ENCODE measurements around the gene HACD1. TPM values are rescaled to one million over a fixed set of nuclear protein-coding genes. Genes with fewer than 3 reads are reported as not detected.

Gene HACD1
- total and polyA plus RNA-seq, 2 of the 4 experiments (the other 2 are of a cell fraction): 10.0 to 24.9 TPM

DNA sequence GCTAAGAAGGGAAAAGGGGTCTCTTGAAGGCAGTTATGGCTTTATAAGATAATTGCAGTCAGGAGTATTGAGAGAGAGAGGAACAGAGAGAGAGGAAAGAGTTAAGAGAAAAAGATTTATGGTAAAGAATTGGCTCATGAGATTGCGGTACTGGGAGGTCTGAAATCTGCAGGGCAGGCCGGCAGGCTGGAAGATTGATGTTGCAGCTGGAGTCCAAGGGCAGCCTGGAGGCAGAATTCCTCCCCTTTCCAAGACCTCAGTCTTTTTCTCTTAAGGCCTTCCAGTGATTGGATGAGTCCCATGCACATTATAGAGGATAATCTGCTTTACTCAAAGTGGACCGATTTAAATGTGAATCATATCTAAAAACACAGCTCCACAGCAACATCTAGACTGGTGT lies 68.4 kb downstream of the HACD1 start:
- Histone ChIP-seq H2BK5ac (ENCODE audit: low read depth, low read length, poor library complexity, severe bottlenecking) (no peak overlapping the region), H3K18ac (ENCODE audit: low read depth, low read length) (no peak overlapping the region), H3K14ac (replicated peaks; ENCODE audit: low read depth, low read length) (0 out of 2 replicates have a peak overlapping the region, but pooled peaks have one; percentile 41), H3K79me1 (ENCODE audit: low read depth in 1 of 2, low read length in 2 of 2) (no peaks in the 10 kb centered on the region), H4K91ac (ENCODE audit: insufficient read depth, low read depth, low read length) (no peak overlapping the region), H2BK15ac (ENCODE audit: low read depth, low read length) (no peak overlapping the region), H3K23ac (ENCODE audit: low read depth, low read length) (no peak overlapping the region), H4K20me1 (ENCODE audit: insufficient read depth, low read length) (peaks cover 4% of the 10 kb centered on the region), H4K8ac (ENCODE audit: low read depth in 2 of 2, low read length in 2 of 2) (no peak overlapping the region), H3K9ac (ENCODE audit: low read depth, low read length) (no peak overlapping the region), H3K4me3 (ENCODE audit: insufficient read depth, low read depth, low read length) (no peak overlapping the region), H3K9me1 (ENCODE audit: insufficient read depth, low read length) (no peaks in the 10 kb centered on the region), H3K4me2 (ENCODE audit: low read depth, low read length) (no peak overlapping the region), H3K56ac (ENCODE audit: extremely low read depth, insufficient read depth, low read length) (no peak overlapping the region), H2AK5ac (ENCODE audit: low read depth, low read length) (no peak overlapping the region), H2BK120ac (ENCODE audit: low read depth, low read length) (no peak overlapping the region), H3K4ac (ENCODE audit: low read depth, low read length) (no peak overlapping the region), H4K5ac (ENCODE audit: low read depth, low read length) (no peak overlapping the region), H2AFZ (replicated peaks; ENCODE audit: low read length, poor library complexity) (peak overlapping the region; percentile 39), H3K9me3 (ENCODE audit: control insufficient read depth, insufficient read depth, low read length) (no peaks in the 10 kb centered on the region), H3K27me3 (ENCODE audit: control insufficient read depth, insufficient read depth, low read length) (peaks cover 2% of the 10 kb centered on the region; the same call in 1 of the 2 replicates), H3K27ac (ENCODE audit: insufficient read depth, low read length) (no peak overlapping the region), H2AK9ac (replicated peaks; ENCODE audit: low read depth, low read length, poor library complexity) (no peak overlapping the region), H2BK20ac (ENCODE audit: low read depth, low read length) (no peak overlapping the region), H3K4me1 (ENCODE audit: control insufficient read depth, insufficient read depth, low read length) (no peaks in the 10 kb centered on the region), H3K36me3 (ENCODE audit: control insufficient read depth, insufficient read depth, low read length) (no peaks in the 10 kb centered on the region)
- no TSS peak for BruUV-seq (replicated peaks)
- POLR2A ChIA-PET (ENCODE audit: unreplicated experiment): no interaction called here
- DNase-seq (peak; percentile 50), ATAC-seq (ENCODE audit: low read depth) (no peak; the same call in 1 of the 2 replicates)
- no CpG with 5 or more reads among the region's 3 CpGs for WGBS, 2 experiments (ENCODE audit: extremely low coverage in 2 of 2, insufficient read length in 1 of 2)
- dilution Hi-C loops (cut with HindIII; ENCODE audit: low sequenced_read_pairs, unreplicated experiment) (no loop called here), in situ Hi-C loops (cut with MboI; ENCODE audit: low sequenced_read_pairs) (no loop called here), intact Hi-C loops (cut with micrococcal nuclease) (no loop called here)
- TF ChIP-seq, protein P1, sequence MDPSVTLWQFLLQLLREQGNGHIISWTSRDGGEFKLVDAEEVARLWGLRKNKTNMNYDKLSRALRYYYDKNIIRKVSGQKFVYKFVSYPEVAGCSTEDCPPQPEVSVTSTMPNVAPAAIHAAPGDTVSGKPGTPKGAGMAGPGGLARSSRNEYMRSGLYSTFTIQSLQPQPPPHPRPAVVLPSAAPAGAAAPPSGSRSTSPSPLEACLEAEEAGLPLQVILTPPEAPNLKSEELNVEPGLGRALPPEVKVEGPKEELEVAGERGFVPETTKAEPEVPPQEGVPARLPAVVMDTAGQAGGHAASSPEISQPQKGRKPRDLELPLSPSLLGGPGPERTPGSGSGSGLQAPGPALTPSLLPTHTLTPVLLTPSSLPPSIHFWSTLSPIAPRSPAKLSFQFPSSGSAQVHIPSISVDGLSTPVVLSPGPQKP (IDR thresholded peaks at IDR 0.05; ENCODE audit: borderline replicate concordance, low read depth, low read length): no peak
- TF ChIP-seq NFE2L2 (IDR thresholded peaks at IDR 0.05; ENCODE audit: low read depth, low read length): no peak
- TF ChIP-seq FOS (IDR thresholded peaks at IDR 0.05; ENCODE audit: low read depth, low read length): no peak
- CTCF ChIA-PET: no interaction called here

All from IMR-90 (cell line).